ENCODE measurements around the gene SPAG16.

The SPAG16 gene

DNA sequence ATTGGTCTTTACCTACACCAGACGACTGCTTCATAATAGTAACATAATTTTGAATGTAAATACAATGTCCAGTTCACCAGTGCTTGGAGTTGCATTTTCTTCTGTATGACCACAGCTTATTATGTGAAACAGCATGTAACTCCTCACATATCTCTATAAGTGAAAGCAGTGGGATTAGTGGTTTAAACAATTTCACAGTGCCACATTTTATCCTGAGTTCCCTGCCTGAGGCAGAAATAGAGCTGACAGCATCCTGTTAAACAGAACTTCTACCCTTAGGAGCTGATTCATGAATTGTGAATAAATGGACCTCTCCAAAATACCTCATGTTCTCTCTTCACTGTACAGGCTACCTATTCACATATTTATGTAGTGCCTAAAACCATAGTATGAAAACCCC, 584.3 kb downstream of the SPAG16 start:
- TF ChIP-seq POLR2AphosphoS5 (IDR thresholded peaks at IDR 0.05; ENCODE audit: low read depth): no peak
- TF ChIP-seq CTCF (IDR thresholded peaks at IDR 0.05; ENCODE audit: insufficient read depth, low read length): no peak
- TF ChIP-seq SPI1 (IDR thresholded peaks at IDR 0.05; ENCODE audit: borderline replicate concordance, low read depth): no peak
- TF ChIP-seq GABPA (IDR thresholded peaks at IDR 0.05; ENCODE audit: low read depth): no peak
- TF ChIP-seq, protein P1, sequence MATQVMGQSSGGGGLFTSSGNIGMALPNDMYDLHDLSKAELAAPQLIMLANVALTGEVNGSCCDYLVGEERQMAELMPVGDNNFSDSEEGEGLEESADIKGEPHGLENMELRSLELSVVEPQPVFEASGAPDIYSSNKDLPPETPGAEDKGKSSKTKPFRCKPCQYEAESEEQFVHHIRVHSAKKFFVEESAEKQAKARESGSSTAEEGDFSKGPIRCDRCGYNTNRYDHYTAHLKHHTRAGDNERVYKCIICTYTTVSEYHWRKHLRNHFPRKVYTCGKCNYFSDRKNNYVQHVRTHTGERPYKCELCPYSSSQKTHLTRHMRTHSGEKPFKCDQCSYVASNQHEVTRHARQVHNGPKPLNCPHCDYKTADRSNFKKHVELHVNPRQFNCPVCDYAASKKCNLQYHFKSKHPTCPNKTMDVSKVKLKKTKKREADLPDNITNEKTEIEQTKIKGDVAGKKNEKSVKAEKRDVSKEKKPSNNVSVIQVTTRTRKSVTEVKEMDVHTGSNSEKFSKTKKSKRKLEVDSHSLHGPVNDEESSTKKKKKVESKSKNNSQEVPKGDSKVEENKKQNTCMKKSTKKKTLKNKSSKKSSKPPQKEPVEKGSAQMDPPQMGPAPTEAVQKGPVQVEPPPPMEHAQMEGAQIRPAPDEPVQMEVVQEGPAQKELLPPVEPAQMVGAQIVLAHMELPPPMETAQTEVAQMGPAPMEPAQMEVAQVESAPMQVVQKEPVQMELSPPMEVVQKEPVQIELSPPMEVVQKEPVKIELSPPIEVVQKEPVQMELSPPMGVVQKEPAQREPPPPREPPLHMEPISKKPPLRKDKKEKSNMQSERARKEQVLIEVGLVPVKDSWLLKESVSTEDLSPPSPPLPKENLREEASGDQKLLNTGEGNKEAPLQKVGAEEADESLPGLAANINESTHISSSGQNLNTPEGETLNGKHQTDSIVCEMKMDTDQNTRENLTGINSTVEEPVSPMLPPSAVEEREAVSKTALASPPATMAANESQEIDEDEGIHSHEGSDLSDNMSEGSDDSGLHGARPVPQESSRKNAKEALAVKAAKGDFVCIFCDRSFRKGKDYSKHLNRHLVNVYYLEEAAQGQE (IDR thresholded peaks at IDR 0.05; ENCODE audit: insufficient replicate concordance, low read depth): no peak

DNA sequence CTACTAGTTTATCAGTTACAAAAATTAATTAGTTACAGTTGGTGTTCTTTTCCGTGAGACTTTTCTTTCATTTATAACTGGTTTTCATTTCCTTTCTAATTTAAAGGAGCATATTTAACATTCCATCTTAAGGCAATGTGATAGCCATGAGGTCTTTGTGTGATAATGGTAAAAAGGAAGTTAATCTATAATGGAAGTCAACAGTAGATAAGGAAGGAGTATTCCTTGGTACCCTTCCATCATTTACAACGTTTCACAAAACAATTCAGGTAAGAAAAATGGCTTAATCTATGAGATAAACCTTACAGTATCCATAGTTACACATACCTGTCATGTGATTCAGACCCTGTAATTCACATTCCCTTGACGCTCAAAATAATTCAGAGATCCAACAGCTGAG, 601.2 kb downstream of the SPAG16 start:
- Histone ChIP-seq H3K27ac (replicated peaks) (no peak overlapping the region), H3K4me3 (replicated peaks; ENCODE audit: insufficient read depth, low read length) (no peak overlapping the region), H3K27me3 (ENCODE audit: insufficient read depth, poor library complexity, severe bottlenecking) (no peaks in the 10 kb centered on the region)
- DNase-seq (ENCODE audit: low read depth in 1 of 2, low spot score in 1 of 2): no peak
- TF ChIP-seq SPI1 (IDR thresholded peaks at IDR 0.05; ENCODE audit: borderline replicate concordance, low read depth): no peak
- TF ChIP-seq CTCF (IDR thresholded peaks at IDR 0.05; ENCODE audit: insufficient read depth, low read length): no peak
- TF ChIP-seq GABPA (IDR thresholded peaks at IDR 0.05; ENCODE audit: low read depth): no peak
- no peak for TF ChIP-seq POLR2AphosphoS5 (IDR thresholded peaks at IDR 0.05; ENCODE audit: low read depth)

More for the DNA sequence above, 584.3 kb downstream of the SPAG16 start:
- Histone ChIP-seq H3K4me3 (replicated peaks; ENCODE audit: insufficient read depth, low read length) (no peak overlapping the region), H3K27ac (replicated peaks) (no peak overlapping the region), H3K27me3 (ENCODE audit: insufficient read depth, poor library complexity, severe bottlenecking) (no peaks in the 10 kb centered on the region)
- DNase-seq (ENCODE audit: low read depth in 1 of 2, low spot score in 1 of 2): no peak

- DNase-seq (ENCODE audit: low read depth in 1 of 2, low spot score in 1 of 2): no peak
- H3K4me3 ChIP-seq (replicated peaks; ENCODE audit: insufficient read depth, low read length): no peak overlapping the region
- no peaks in the 10 kb centered on the region for H3K27me3 ChIP-seq (ENCODE audit: insufficient read depth, poor library complexity, severe bottlenecking)
- no peak overlapping the region for H3K27ac ChIP-seq (replicated peaks)
- no peak for TF ChIP-seq SPI1 (IDR thresholded peaks at IDR 0.05; ENCODE audit: borderline replicate concordance, low read depth)
Measured at GRCh38 chr2:213914510-213914909, 630.2 kb downstream of the SPAG16 start.

GRCh38 chr2:213920014-213920413, 635.8 kb downstream of the SPAG16 start:
- H3K27me3 ChIP-seq (ENCODE audit: insufficient read depth, poor library complexity, severe bottlenecking): no peaks in the 10 kb centered on the region
- no peak for DNase-seq (ENCODE audit: low read depth in 1 of 2, low spot score in 1 of 2)
- H3K4me3 ChIP-seq (replicated peaks; ENCODE audit: insufficient read depth, low read length): no peak overlapping the region
- TF ChIP-seq CTCF (IDR thresholded peaks at IDR 0.05; ENCODE audit: insufficient read depth, low read length): no peak
- no peak for TF ChIP-seq POLR2AphosphoS5 (IDR thresholded peaks at IDR 0.05; ENCODE audit: low read depth)
- TF ChIP-seq GABPA (IDR thresholded peaks at IDR 0.05; ENCODE audit: low read depth): no peak
- no peak for TF ChIP-seq SPI1 (IDR thresholded peaks at IDR 0.05; ENCODE audit: borderline replicate concordance, low read depth)
- TF ChIP-seq, protein P1 (IDR thresholded peaks at IDR 0.05; ENCODE audit: insufficient replicate concordance, low read depth): no peak
- no peak overlapping the region for H3K27ac ChIP-seq (replicated peaks)

Data from HL-60 (cell line).